ENCODE measurements around the gene DMBT1.

Gene DMBT1

GRCh38 chr10:122640921-122641320, 80.4 kb downstream of the DMBT1 start:
- TF ChIP-seq, protein P1, sequence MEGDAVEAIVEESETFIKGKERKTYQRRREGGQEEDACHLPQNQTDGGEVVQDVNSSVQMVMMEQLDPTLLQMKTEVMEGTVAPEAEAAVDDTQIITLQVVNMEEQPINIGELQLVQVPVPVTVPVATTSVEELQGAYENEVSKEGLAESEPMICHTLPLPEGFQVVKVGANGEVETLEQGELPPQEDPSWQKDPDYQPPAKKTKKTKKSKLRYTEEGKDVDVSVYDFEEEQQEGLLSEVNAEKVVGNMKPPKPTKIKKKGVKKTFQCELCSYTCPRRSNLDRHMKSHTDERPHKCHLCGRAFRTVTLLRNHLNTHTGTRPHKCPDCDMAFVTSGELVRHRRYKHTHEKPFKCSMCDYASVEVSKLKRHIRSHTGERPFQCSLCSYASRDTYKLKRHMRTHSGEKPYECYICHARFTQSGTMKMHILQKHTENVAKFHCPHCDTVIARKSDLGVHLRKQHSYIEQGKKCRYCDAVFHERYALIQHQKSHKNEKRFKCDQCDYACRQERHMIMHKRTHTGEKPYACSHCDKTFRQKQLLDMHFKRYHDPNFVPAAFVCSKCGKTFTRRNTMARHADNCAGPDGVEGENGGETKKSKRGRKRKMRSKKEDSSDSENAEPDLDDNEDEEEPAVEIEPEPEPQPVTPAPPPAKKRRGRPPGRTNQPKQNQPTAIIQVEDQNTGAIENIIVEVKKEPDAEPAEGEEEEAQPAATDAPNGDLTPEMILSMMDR (IDR thresholded peaks at IDR 0.05) = no peak

DNA sequence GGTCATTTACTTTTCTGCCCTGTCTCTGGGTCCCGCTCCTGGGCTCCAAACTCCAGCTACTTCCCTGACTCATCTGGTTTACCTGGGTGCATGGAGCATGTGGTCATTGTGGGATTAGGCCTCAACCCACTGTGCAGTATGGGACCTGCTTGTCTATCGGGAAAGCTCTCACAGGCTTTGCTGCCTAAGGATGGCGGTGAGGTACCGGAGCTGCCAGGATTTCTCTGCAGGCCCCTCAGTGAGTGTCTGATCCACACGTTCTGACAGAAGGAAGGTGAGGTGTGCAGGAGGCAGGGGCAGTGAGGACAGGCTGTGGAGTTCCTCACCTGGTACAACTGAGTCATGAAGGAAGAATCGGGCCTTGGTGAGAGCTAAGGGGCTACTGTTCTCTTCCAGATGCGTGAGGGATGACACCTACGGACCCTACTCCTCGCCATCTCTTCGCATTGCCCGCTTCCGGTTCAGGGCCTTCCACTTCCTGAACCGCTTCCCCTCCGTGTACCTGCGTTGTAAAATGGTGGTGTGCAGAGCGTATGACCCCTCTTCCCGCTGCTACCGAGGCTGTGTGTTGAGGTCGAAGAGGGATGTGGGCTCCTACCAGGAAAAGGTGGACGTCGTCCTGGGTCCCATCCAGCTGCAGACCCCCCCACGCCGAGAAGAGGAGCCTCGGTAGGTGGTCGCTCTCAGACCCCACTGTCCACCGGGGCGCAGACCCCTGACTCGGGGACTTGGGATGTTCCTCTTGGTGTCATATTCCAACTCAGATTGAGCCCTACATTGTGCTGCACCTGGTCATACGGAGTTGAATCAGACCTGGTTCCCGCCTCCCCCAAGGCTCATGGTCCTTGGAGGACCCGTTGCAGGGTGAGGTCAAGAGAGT, 82.4 kb downstream of the DMBT1 start:
- TF ChIP-seq, protein P1 (IDR thresholded peaks at IDR 0.05) = no peak

DNA sequence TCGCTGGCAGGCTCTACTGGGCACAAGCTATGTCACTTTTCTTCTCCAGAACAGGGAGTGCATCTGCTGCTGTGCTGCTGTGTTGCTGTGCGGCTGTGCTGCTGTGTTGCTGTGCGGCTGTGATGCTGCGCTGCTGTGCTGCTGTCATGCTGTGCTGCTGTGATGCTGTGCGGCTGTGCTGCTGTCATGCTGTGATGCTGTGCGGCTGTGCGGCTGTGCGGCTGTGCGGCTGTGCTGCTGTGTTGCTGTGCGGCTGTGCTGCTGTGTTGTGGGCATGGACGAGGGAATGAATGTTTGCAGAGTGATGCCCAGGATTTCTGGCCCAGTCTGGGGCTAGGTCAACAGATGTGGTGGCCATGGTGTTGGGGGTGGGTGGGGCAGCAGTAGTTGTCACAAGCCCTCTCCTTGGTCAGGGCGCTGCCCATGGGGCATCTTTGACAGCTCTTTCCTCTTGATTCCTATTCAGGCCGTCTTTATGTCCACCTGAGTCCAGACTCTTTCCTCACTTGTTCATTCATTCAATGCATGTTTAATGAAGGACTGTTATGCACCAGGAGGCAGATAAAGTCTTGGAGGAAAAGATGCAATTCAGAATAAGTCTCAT, 83.5 kb downstream of the DMBT1 start:
- TF ChIP-seq, protein P1 (IDR thresholded peaks at IDR 0.05) = no peak

- TF ChIP-seq, protein P1 (IDR thresholded peaks at IDR 0.05) = no peak
These were observed 86.2 kb downstream of the DMBT1 start for GRCh38 chr10:122646511-122647382.

DNA sequence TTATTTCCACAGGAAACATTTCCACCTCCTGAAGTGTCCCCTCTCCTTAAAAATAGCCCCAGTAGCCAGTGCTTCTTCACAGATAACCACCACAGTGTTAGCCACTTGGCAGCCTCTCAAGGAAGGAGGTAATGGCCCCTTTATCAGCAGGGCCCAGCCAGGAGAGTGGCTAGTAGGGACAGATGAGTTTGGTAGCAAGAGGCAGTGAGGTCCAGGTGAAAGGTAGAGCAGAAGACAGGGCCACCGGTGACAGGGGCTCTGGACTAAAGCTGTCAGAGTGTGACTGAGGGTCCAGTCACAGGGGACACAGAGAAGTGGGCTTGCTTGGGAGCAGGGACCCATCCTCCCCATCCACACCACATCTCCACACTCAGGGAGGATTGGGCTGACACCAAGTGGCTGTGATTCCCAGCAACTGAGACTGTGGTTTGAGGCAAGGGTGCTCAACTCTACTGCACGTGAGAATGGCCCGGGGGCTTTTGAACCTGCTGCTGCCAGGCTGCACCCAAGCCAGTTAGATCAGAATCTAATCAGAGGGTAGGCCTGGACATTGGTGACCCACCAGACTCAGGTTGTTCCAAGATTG, 86.9 kb downstream of the DMBT1 start:
- TF ChIP-seq, protein P1 (IDR thresholded peaks at IDR 0.05) = no peak

DNA sequence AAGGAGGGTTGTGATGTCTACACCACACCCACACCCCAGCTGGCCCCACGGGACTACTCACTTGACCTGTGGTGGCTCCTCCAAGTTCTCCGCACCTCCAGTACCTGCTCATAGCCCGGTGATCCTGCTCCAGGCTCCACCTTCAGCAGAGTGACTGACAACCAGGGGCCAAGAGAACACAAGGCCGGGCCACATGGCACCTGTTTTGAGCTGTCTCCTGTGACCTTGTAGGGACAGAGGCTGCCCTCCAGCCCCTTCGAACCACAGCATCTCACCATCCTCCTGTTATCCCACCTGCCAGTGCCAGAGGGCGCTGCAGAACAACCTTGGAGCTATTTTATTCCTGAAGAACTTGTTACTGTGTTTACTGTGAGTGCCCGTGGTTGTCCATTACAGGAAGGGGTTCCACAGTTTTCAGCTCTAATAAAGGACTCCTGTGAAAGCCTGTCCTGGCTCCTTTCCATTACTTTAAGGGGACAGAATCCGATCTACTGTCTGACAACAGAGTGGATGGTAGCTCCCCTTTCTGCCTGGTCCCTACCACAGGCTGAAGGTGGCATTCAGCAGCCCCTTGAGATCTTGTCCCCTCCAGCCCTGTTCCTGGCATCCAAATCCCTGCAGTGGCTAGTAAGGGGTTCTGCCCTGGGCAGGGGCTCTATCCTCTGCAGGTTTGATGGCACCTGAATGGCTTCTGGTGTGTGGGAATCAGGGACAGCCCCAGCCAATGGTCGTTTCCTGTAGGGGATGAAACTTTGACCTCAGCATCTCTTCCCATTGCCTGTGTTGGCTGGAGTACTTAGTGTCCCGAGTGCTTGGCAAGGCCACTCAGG, 88.3 kb downstream of the DMBT1 start:
- TF ChIP-seq, protein P1 (IDR thresholded peaks at IDR 0.05) = peak; percentile 92

All from LNCAP (cell line).